ENCODE measurements around the gene BDNF.

DNA sequence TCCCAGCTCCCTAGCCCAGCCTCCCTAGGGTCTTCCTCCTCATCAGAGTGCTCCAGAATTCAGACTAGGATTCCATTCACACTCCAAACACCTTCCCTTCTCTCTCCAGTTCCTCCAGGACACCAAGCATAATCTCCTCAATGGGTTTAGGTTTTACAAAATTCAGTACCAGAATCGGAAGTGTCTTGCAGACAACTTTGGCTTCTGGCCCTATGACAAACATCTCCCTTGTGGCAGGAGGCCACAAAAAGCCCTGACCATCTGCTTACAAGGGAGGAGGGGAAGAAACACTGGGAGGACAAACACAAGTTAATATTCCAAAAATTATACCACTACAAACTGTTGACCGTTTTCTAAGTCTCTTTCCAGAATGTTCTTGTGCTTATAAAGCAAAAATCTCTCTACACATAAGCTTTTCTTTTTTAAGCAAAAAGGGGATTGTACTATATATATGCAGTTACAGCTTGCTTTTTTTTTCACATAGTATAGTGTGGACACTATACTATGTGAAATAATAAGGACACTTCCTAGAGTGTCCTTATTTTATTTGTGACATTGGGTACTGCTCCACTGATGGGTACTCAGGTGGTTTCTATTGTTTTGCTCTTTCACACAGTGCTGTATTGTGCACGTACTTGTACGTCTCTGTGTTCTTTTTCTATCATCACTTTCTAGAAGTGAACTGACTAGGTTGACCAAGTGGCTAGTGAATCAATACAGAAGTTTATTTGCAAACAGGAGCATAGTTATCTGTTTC lies 78.7 kb downstream of the BDNF start:
- TF ChIP-seq, protein P1, sequence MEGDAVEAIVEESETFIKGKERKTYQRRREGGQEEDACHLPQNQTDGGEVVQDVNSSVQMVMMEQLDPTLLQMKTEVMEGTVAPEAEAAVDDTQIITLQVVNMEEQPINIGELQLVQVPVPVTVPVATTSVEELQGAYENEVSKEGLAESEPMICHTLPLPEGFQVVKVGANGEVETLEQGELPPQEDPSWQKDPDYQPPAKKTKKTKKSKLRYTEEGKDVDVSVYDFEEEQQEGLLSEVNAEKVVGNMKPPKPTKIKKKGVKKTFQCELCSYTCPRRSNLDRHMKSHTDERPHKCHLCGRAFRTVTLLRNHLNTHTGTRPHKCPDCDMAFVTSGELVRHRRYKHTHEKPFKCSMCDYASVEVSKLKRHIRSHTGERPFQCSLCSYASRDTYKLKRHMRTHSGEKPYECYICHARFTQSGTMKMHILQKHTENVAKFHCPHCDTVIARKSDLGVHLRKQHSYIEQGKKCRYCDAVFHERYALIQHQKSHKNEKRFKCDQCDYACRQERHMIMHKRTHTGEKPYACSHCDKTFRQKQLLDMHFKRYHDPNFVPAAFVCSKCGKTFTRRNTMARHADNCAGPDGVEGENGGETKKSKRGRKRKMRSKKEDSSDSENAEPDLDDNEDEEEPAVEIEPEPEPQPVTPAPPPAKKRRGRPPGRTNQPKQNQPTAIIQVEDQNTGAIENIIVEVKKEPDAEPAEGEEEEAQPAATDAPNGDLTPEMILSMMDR (IDR thresholded peaks at IDR 0.05): no peak
- no peak for TF ChIP-seq POLR2AphosphoS5 (IDR thresholded peaks at IDR 0.05; ENCODE audit: low read depth, low read length)
- TF ChIP-seq, protein P2, sequence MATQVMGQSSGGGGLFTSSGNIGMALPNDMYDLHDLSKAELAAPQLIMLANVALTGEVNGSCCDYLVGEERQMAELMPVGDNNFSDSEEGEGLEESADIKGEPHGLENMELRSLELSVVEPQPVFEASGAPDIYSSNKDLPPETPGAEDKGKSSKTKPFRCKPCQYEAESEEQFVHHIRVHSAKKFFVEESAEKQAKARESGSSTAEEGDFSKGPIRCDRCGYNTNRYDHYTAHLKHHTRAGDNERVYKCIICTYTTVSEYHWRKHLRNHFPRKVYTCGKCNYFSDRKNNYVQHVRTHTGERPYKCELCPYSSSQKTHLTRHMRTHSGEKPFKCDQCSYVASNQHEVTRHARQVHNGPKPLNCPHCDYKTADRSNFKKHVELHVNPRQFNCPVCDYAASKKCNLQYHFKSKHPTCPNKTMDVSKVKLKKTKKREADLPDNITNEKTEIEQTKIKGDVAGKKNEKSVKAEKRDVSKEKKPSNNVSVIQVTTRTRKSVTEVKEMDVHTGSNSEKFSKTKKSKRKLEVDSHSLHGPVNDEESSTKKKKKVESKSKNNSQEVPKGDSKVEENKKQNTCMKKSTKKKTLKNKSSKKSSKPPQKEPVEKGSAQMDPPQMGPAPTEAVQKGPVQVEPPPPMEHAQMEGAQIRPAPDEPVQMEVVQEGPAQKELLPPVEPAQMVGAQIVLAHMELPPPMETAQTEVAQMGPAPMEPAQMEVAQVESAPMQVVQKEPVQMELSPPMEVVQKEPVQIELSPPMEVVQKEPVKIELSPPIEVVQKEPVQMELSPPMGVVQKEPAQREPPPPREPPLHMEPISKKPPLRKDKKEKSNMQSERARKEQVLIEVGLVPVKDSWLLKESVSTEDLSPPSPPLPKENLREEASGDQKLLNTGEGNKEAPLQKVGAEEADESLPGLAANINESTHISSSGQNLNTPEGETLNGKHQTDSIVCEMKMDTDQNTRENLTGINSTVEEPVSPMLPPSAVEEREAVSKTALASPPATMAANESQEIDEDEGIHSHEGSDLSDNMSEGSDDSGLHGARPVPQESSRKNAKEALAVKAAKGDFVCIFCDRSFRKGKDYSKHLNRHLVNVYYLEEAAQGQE (IDR thresholded peaks at IDR 0.05; ENCODE audit: insufficient read depth in 1 of 2, low read depth in 2 of 2, low read length in 1 of 2): no peak
- TF ChIP-seq SIN3A (IDR thresholded peaks at IDR 0.05; ENCODE audit: borderline replicate concordance, insufficient read depth, low read depth, low read length): no peak
- TF ChIP-seq TCF7L2 (IDR thresholded peaks at IDR 0.05; ENCODE audit: low read depth, low read length): no peak

All from Panc1 (cell line).